ENCODE measurements around the gene GRIA4.

- TF ChIP-seq CTCF (IDR thresholded peaks at IDR 0.05; ENCODE audit: poor library complexity) (no peak), EZH2 (IDR thresholded peaks at IDR 0.05; ENCODE audit: borderline replicate concordance) (no peak)
These were observed 159.8 kb downstream of the GRIA4 start for GRCh38 chr11:105769627-105770026.
